ENCODE data around the gene SPG7.
"Not testable (repeated sequence)": the region's sequence is repeated elsewhere in the genome, so short reads cannot be mapped to it uniquely, and the experiment has no call there.

The SPG7 gene

DNA sequence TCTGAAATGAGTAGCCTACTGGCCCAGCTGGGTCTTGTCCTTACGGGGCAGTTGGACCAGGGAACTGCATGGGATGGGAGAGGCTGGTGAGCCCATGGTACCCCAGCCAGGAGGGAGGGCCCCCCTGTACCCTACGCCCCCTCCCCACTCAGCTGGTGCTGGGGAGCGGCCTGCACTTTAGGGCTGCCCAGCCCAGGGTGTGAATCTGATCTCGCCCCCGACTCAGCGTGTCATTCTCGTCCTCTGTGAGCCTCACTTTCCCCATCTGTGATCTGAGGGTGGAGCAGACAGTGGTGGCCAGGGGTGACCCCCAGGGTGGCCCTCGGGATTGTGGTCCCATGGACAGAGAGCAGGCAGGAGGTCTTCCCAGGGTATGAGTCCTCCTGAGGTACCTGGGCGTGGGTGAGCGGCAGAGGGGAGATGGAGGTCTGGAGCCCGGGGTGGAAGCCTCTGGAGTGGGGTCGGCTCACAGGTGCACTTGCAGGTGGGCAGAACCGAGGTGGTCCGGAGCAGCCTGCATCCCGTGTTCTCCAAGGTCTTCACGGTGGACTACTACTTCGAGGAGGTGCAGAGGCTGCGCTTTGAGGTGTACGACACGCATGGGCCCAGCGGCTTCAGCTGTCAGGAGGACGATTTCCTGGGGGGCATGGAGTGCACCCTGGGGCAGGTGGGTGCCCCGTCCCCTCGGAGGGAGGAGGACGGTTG, 69.0 kb downstream of the SPG7 start:
- DNase-seq (ENCODE audit: low read depth in 2 of 2) = no peak

DNA sequence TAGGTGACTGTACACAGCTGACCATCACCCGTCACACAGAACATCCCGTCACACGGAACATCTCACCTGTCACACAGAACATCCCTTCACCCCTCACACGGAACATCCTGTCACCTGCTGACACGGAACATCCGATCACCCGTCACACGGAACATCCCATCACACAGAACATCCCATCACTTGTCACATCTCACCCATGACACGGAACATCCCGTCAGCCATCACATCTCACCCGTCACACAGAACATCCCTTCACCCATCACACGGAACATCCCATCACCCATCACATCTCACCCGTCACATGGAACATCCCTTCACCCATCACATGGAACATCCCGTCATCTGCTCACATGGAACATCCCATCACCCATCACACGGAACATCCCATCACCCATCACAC, 71.1 kb downstream of the SPG7 start:
- no peak for DNase-seq (ENCODE audit: low read depth in 2 of 2)

DNA sequence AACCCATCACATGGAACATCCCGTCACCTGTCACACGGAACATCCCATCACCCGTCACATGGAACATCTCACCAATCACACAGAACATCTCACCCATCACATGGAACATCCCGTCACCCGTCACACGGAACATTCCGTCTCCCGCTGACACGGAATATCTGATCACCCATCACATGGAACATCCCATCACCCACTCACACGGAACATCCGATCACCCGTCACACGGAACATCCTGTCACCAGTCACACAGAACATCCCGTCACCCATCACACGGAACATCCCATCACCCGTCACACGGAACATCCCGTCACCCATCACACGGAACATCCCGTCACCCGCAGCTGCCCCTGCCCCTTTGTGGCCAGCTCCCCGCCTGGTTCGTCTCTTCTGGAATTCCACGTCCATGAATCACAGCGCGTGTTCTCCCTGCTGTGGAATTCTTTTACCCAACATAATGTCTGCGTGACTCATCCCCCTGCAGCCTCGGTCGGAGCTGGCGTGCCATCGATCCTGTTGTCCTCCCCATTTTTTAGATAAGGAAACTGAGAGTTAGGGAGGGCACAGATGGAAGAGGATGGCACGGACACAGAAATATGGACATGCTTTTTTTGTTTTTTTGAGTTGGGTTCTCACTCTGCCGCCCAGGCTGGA, 73.0 kb downstream of the SPG7 start:
- no peak for DNase-seq (ENCODE audit: low read depth in 2 of 2)

DNA sequence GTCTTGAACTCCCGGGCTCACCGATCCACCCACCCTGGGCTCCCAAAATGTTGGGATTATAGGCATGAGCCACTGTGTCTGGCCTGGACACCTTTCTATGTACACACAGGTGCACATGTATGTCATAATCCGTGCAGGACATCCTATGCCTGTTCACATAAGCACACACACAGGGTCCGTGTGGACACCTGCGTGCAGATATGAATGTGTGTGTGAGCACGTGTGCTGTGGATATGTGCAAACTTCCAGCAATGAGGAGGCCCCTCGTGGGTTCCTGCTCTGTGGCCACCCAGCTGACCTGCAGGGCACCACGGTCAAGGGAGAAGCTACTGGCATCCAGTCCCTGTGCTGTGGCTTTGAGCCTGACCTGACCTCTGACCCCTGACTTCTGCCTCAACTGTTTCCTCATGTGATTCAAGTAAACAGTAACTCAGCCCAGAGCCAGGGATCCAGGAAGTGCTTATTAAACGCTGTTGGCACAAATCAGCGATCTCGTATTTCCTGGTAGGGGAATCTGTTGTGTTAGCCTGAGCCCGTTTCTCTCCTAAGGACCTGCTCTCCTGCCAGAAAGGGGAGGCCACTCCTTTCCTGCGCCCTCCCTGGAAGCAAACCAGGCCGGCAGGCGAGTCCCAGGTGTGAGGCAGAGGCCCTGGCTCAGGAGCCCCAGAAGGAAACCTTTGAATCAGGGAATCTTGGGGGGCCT, 73.8 kb downstream of the SPG7 start:
- no peak for DNase-seq (ENCODE audit: low read depth in 2 of 2)

GRCh38 chr16:89582614-89583196, 74.5 kb downstream of the SPG7 start:
- DNase-seq (ENCODE audit: low read depth in 2 of 2) = no peak

- DNase-seq (ENCODE audit: low read depth in 2 of 2) = no peak
Measured at GRCh38 chr16:89583197-89583894, 75.1 kb downstream of the SPG7 start.

DNA sequence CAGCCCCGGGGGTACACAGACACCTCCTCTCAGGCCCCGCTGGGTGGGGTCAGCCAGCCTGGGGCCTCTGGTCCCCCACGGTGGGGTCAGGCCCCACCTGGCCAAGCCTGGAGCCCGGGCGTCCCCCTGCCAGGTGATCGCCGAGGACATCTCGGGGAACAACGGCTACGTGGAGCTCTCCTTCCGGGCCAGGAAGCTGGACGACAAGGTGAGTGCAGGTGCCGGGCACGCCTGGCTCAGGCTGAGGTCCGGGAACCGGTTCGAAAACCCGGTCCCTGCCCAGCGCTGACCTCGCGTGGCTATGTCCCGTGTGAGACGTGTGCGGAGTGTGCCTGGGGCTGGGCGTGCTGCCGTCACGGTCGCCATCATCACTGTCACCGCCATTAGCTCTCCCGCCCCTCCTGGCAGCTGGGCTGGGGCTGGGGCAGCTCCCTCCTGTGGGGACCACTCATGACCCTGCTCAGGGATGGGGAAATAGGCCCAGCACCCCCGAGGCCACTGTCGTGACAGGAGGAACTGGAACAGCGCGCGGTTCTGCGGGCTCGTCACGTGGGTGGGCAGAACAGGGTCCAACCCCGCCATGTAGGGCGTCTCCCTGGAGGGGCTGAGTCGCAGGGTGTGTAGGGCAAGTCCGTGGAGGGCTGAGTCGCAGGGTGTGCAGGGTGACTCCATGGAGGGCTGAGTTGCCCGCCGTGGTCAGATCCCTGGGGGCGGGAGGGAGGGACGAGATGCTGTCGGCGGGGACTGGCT, 75.9 kb downstream of the SPG7 start:
- DNase-seq (ENCODE audit: low read depth in 2 of 2) = no peak

- no peak for DNase-seq (ENCODE audit: low read depth in 2 of 2)
Measured at GRCh38 chr16:89584768-89585549, 76.8 kb downstream of the SPG7 start.

- no peak for DNase-seq (ENCODE audit: low read depth in 2 of 2)
Measured at GRCh38 chr16:89586218-89586617, 78.0 kb downstream of the SPG7 start.

- DNase-seq (ENCODE audit: low read depth in 2 of 2) = no peak
Measured at GRCh38 chr16:89586853-89587252, 78.7 kb downstream of the SPG7 start.

DNA sequence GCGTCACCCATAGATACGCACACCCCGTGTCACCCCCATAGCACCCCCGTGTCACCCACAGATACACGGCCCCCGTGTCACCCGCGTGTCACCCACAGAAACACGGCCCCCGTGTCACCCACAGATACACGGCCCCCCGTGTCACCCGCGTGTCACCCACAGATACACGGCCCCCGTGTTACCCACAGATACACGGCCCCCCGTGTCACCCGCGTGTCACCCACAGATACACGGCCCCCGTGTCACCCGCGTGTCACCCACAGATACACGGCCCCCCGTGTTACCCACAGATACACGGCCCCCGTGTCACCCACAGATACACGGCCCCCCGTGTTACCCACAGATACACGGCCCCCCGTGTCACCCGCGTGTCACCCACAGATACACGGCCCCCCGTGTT, 79.5 kb downstream of the SPG7 start:
- not testable (repeated sequence) for DNase-seq (ENCODE audit: low read depth in 2 of 2)

DNA sequence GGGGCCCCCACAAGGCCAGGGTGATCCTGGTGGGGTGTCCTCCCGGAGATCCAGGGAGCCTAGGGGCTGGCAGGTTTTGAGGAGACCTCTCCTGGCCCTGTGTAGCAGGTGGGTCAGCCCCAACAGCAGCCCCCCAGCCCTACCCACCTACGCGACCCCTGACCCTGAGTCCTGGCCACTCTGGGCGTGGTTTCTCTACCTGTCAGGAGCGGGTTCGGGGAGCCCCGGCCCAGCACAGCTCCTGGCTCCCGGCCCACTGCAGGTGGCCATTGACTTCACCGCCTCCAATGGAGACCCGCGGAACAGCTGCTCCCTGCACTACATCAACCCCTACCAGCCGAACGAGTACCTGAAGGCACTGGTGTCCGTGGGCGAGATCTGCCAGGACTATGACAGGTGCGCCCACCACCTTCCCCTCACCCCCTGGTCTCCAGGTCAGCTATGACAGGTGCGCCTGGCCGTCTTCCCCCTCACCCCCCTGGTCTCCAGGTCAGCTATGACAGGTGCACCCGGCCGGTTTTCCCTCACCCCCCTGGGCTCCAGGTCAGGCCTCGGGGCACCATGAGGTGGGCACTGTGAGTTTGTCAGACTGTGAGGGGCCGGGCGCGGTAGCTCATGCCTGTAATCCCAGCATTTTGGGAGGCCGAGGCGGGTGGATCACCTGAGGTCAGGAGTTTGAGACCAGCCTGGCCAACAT, 80.4 kb downstream of the SPG7 start:
- DNase-seq (ENCODE audit: low read depth in 2 of 2) = no peak

- no peak for DNase-seq (ENCODE audit: low read depth in 2 of 2)
Measured at GRCh38 chr16:89589241-89589926, 81.2 kb downstream of the SPG7 start.

DNA sequence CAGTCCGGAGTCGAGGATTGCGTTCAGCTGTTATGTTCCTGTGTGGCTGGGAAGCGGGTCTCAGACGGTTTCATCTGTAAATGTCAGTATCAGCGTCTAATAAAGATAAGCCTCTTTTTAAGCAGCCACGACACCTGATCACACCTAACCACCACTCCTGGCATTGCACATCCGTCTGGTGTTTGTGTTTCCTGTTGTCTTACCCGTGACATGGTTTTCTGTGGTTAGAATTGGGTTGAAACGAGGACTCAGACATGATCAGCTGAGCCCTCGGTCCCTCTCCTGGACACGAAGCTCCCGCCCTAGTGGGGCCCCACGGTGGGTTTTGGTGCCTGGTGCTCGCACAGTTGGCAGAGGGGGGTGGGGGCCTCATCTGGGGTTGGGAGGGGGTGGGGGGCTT, 85.6 kb downstream of the SPG7 start:
- DNase-seq (ENCODE audit: low read depth in 2 of 2) = no peak

- no peak for DNase-seq (ENCODE audit: low read depth in 2 of 2)
Measured at GRCh38 chr16:89595330-89596060, 87.3 kb downstream of the SPG7 start.

DNA sequence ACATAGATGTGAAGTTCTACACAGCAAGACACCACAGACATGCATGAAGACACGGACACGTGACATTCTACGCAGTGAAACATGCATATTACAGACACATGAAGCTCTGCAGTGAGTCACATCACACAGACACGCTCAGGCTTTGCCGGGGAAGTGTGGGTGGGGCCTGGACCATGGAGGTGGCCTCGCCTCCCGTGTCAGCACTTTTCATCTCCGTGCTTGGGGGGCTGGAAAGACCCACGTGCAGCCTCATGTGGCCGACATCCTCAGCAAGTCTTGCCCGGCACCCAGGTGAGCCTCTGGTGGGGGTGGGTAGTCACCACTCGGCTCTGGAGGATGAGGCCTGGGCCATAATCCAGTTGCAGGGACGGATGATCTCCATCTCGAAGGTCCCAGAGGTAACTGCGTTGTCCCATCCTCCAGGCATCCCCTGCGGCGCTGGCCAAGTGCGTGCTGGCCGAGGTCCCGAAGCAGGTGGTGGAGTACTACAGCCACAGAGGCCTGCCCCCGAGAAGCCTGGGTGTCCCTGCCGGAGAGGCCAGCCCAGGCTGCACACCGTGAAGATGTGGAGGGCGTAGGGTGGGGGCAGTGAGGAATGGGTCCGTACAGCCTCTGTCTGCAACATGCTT, 88.0 kb downstream of the SPG7 start:
- no peak for DNase-seq (ENCODE audit: low read depth in 2 of 2)

DNA sequence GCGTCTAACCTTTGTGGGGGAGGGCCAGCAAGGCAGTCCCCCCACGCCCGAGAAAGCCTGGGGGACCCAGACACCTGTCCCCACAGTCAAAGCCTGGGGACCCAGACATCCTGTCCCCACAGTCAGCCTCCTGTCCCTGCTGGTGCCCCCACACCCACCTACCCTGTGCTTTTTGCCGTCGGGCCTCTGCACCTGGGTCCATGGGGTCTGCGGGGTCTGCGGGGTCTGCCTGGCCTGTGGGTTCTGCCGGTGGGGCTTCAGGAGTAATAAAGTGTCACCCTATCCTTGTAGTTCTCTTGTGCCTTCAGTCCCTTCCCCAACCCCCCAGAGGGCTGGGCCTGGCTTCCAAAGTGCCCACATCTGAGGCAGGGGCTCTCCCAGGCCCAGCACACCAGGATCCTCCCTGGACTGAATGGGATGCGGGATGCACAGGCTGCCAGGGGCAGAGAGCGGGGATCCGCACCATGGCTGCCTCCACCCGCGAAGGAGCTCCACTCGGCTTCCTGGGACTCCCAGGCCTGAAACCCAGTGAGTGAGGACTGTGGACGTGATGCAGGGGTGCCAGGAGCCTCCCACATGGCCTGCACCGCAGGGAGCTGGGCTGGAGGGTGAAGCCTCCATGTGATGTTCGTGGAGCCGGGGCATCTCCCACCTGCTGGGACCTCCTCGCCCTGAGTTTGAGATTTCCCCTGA, 88.9 kb downstream of the SPG7 start:
- DNase-seq (ENCODE audit: low read depth in 2 of 2) = no peak

GRCh38 chr16:89598199-89598598, 90.0 kb downstream of the SPG7 start:
- no peak for DNase-seq (ENCODE audit: low read depth in 2 of 2)
